Stomach (tissue), 4 donors: Measurements from ENCODE around the gene AFDN.

ENCODE experiments used
- CTCF ChIP-seq, 7 experiments: fragments of 450-650 bp in 4 of 7; fragments of 200-600 bp in 3 of 7; sonication (generic) in 3 of 7; IDR thresholded peaks; one replicate each; pipeline ENCODE4 v1.5.1; 2016 to 2019; ENCODE audit warnings: antibody characterized with exemption in 7 of 7, control low read depth in 2 of 7, mild to moderate bottlenecking in 1 of 7
- EP300 ChIP-seq: sonication (generic); formaldehyde crosslinking; IDR thresholded peaks from one replicate; pipeline ENCODE4 v1.6.1; 2017; ENCODE audit warnings: antibody characterized with exemption
- POLR2A ChIP-seq, 4 donors: fragments of 450-650 bp; IDR thresholded peaks; one replicate each; pipeline ENCODE4 v1.6.1; 2016; ENCODE audit warnings: antibody characterized with exemption in 4 of 4, control low read depth in 2 of 4, mild to moderate bottlenecking in 1 of 4, moderate library complexity in 1 of 4

- no peak for TF ChIP-seq POLR2A (IDR thresholded peaks at IDR 0.05)
- no peak for TF ChIP-seq CTCF (IDR thresholded peaks at IDR 0.05)
- no peak for TF ChIP-seq EP300
These were observed 1.7 kb downstream of the AFDN start for GRCh38 chr6:167828325-167828956.
